HepG2 (cell line): ENCODE data around the gene NIPAL3. TPM values are rescaled to one million over a fixed set of nuclear protein-coding genes. Genes with fewer than 3 reads are reported as not detected.

Source experiments
- ARNTL ChIP-seq: sonication (generic); formaldehyde crosslinking; IDR thresholded peaks from 2 replicates; pipeline ENCODE4 v1.4.0; 2020; ENCODE audit warnings: mild to moderate bottlenecking, missing genetic modification reagents
- ATAD3A ChIP-seq: sonication (generic); formaldehyde crosslinking; IDR thresholded peaks from 2 replicates; pipeline ENCODE4 v1.4.0; 2020; ENCODE audit warnings: missing genetic modification reagents
- BCLAF1 ChIP-seq: fragments of 450-650 bp; IDR thresholded peaks from 2 replicates; pipeline ENCODE4 v1.6.1; 2017; ENCODE audit warnings: mild to moderate bottlenecking
- BHLHE40 ChIP-seq: IDR thresholded peaks from 2 replicates; pipeline ENCODE4 v1.6.1; 2011; ENCODE audit warnings: low read length, improper control_type of control experiment
- BRCA1 ChIP-seq: sonication (generic); formaldehyde crosslinking; IDR thresholded peaks from 2 replicates; pipeline ENCODE4 v1.4.0; 2020; ENCODE audit warnings: missing genetic modification reagents
- E2F5 ChIP-seq: sonication (generic); formaldehyde crosslinking; conservative IDR thresholded peaks from 2 replicates; pipeline ENCODE4 v1.4.0; 2020; ENCODE audit warnings: missing genetic modification reagents
- KLF6 ChIP-seq: IDR thresholded peaks from 2 replicates; pipeline ENCODE4 v1.8.0; 2016; ENCODE audit warnings: missing biosample characterization, missing genetic modification reagents
- MAZ ChIP-seq, 2 experiments: sonication (generic) in 1 of 2; formaldehyde crosslinking in 1 of 2; IDR thresholded peaks; 2 replicates each; pipeline versions ENCODE4 v1.5.0 to v1.6.1; 2012 to 2020; ENCODE audit warnings: low read depth in 2 of 2, mild to moderate bottlenecking in 2 of 2, borderline replicate concordance in 1 of 2, improper control_type of control experiment in 1 of 2, low read length in 1 of 2, missing genetic modification reagents in 1 of 2, moderate library complexity in 1 of 2
- PRDM10 ChIP-seq: sonication (generic); formaldehyde crosslinking; IDR thresholded peaks from 2 replicates; pipeline ENCODE4 v1.4.0; 2020; ENCODE audit warnings: low read depth, missing genetic modification reagents
- RARG ChIP-seq: sonication (generic); formaldehyde crosslinking; IDR thresholded peaks from 2 replicates; pipeline ENCODE4 v1.4.0; 2020; ENCODE audit warnings: low read depth, mild to moderate bottlenecking, missing genetic modification reagents
- SALL1 ChIP-seq: sonication (generic); formaldehyde crosslinking; IDR thresholded peaks from 2 replicates; pipeline ENCODE4 v1.8.0; 2022; ENCODE audit warnings: mild to moderate bottlenecking, missing genetic modification reagents
- ZBTB4 ChIP-seq: sonication (generic); formaldehyde crosslinking; IDR thresholded peaks from 2 replicates; pipeline ENCODE4 v1.4.0; 2020; ENCODE audit warnings: missing genetic modification reagents, mild to moderate bottlenecking, borderline replicate concordance
- ZNF263 ChIP-seq: sonication (generic); formaldehyde crosslinking; IDR thresholded peaks from 2 replicates; pipeline ENCODE4 v1.4.0; 2020; ENCODE audit warnings: missing genetic modification reagents
- ZNF441 ChIP-seq: sonication (generic); formaldehyde crosslinking; IDR thresholded peaks from 2 replicates; pipeline ENCODE4 v1.7.0; 2021; ENCODE audit warnings: missing genetic modification reagents, borderline replicate concordance
- ZNF546 ChIP-seq: sonication (generic); formaldehyde crosslinking; conservative IDR thresholded peaks from 2 replicates; pipeline ENCODE4 v1.8.1; 2023; ENCODE audit warnings: mild to moderate bottlenecking, missing genetic modification reagents
- ZNF740 ChIP-seq: sonication (generic); formaldehyde crosslinking; IDR thresholded peaks from 2 replicates; pipeline ENCODE4 v1.4.0; 2020; ENCODE audit warnings: missing genetic modification reagents
- polyA plus RNA-seq, 8 experiments: library from polyadenylated mRNA; depleted of rRNA in 3 of 8; stranded (reverse) in 7 of 8; unstranded in 1 of 8; fragments of >200 nt; fragmentation: Illumina TruSeq in 4 of 8; extraction: Trizol in 4 of 8; gene quantifications; 2 replicates each; pipeline versions ENCODE4 v1.2.1 to v1.2.3, GENCODE V29; 2011 to 2016; ENCODE audit warnings: low read depth in 4 of 8, missing spikeins in 1 of 8, mixed read lengths in 1 of 8; ENCODE audit not compliant: insufficient read depth in 1 of 8
- total RNA-seq, 5 experiments: library from RNA; depleted of rRNA; stranded (reverse); fragments of >200 nt; fragmentation: Illumina TruSeq; extraction: Trizol; gene quantifications; 2 replicates each; pipeline ENCODE4 v1.2.3, GENCODE V29; 2016; ENCODE audit warnings: low read depth in 1 of 5

NIPAL3 gene
- total and polyA plus RNA-seq, 2 of the 13 experiments (the other 11 are each of a cell fraction or from before 2014, with no cell fraction given) = 5.6 to 8.6 TPM

- TF ChIP-seq BCLAF1 = no peak
- TF ChIP-seq ZNF546 = no peak
- no peak for TF ChIP-seq E2F5 (CRISPR knock-in tag)
- TF ChIP-seq MAZ (IDR thresholded peaks at IDR 0.05; ENCODE audit: borderline replicate concordance, low read depth, low read length) = peak; percentile 30; the same call in 1 of the 2 replicates
- 0 out of 2 replicates have a peak, but pooled peaks have one; percentile 8 for TF ChIP-seq MAZ (CRISPR knock-in tag; IDR thresholded peaks at IDR 0.05; ENCODE audit: low read depth)
- no peak for TF ChIP-seq ZBTB4 (CRISPR knock-in tag)
- TF ChIP-seq ZNF441 (CRISPR knock-in tag) = no peak
- TF ChIP-seq ATAD3A (CRISPR knock-in tag) = no peak
- no peak for TF ChIP-seq PRDM10 (CRISPR knock-in tag)
- no peak for TF ChIP-seq BHLHE40
- no peak for TF ChIP-seq ARNTL (CRISPR knock-in tag)
- 0 out of 2 replicates have a peak, but pooled peaks have one; percentile 24 for TF ChIP-seq ZNF740 (CRISPR knock-in tag)
- TF ChIP-seq ZNF263 (CRISPR knock-in tag) = peak; percentile 99
- TF ChIP-seq SALL1 (CRISPR knock-in tag) = peak; percentile 62
- TF ChIP-seq BRCA1 (CRISPR knock-in tag) = no peak
- no peak for TF ChIP-seq RARG
- TF ChIP-seq KLF6 (CRISPR knock-in tag) = no peak
These were observed 86.6 kb downstream of the NIPAL3 start (continued) for GRCh38 chr1:24502065-24502708.
